Measurements from ENCODE around the gene DNTTIP2. TPM values are rescaled to one million over a fixed set of nuclear protein-coding genes. Genes with fewer than 3 reads are reported as not detected.

The DNTTIP2 gene
- total RNA-seq, 1 experiment from 2014 or later = 101 TPM

- H3K79me1 ChIP-seq (ENCODE audit: insufficient read depth, low read depth, low read length, poor library complexity, severe bottlenecking) = no peaks in the 10 kb centered on the region
- H3K18ac ChIP-seq (ENCODE audit: insufficient read length, low read depth, low read length) = no peak overlapping the region
- no peak overlapping the region for H2AFZ ChIP-seq (ENCODE audit: low read length)
- H2BK5ac ChIP-seq (ENCODE audit: insufficient read length, low read length) = no peak overlapping the region
- H3K79me2 ChIP-seq (ENCODE audit: insufficient read depth, low read length) = no peaks in the 10 kb centered on the region
- no peak overlapping the region for H4K91ac ChIP-seq (ENCODE audit: insufficient read length, low read depth, low read length)
- Mint-ChIP-seq H3K27me3 (ENCODE audit: low read depth) (no peaks in the 10 kb centered on the region), H3K4me3 (no peak overlapping the region), H3K27ac (no peak overlapping the region), H3K9me3 (no peaks in the 10 kb centered on the region), H3K4me1 (peaks cover 43 to 66% of the 10 kb centered on the region in 2 experiments), H3K36me3 (ENCODE audit: insufficient read depth in 1 of 3, low read depth in 3 of 3) (peaks cover 0 to 2% (median 0%) of the 10 kb centered on the region in 3 experiments; a peak in 2 of 7 replicates)
- no peak overlapping the region for H2BK15ac ChIP-seq (ENCODE audit: low read depth, low read length)
- peaks cover 17% of the 10 kb centered on the region for H3K4me1 ChIP-seq (ENCODE audit: insufficient read depth, low read length)
- H3K4me2 ChIP-seq (ENCODE audit: insufficient read depth, insufficient read length, low read length) = no peak overlapping the region
- no peak overlapping the region for H3K23ac ChIP-seq (ENCODE audit: insufficient read length, low read depth, low read length)
- H3K27ac ChIP-seq (ENCODE audit: insufficient read length, low read depth, low read length) = no peak overlapping the region
- no peak for DNase-seq
- no peak overlapping the region for H2BK12ac ChIP-seq (ENCODE audit: insufficient read length, low read depth, low read length)
- no peak overlapping the region for H2AK5ac ChIP-seq (ENCODE audit: insufficient read length, low read length)
- no peak for TF ChIP-seq CTCF (conservative IDR thresholded peaks at IDR 0.05)
- H4K5ac ChIP-seq (ENCODE audit: insufficient read length, low read depth, low read length) = no peak overlapping the region
- no peak overlapping the region for H4K8ac ChIP-seq (replicated peaks; ENCODE audit: insufficient read length, low read depth, low read length)
- no CpG with 5 or more reads among the region's 2 CpGs for WGBS (ENCODE audit: extremely low coverage, insufficient read length, low lambda C conversion rate)
- no peak overlapping the region for H2BK20ac ChIP-seq (ENCODE audit: low read depth, low read length, poor library complexity, severe bottlenecking)
- H3K9me3 ChIP-seq (ENCODE audit: control insufficient read depth, low read depth, low read length) = no peaks in the 10 kb centered on the region
- no peak overlapping the region for H3K14ac ChIP-seq (ENCODE audit: insufficient read depth, low read length)
- H3K23me2 ChIP-seq (ENCODE audit: insufficient read length, low read depth, low read length, poor library complexity, severe bottlenecking) = no peaks in the 10 kb centered on the region
- no peaks in the 10 kb centered on the region for H3K27me3 ChIP-seq (ENCODE audit: insufficient read depth, low read length)
- H3K9ac ChIP-seq (ENCODE audit: extremely low read depth, insufficient read length, low read length) = no peak overlapping the region
- H2BK120ac ChIP-seq (ENCODE audit: low read depth, low read length, poor library complexity, severe bottlenecking) = no peak overlapping the region
- H3K56ac ChIP-seq (ENCODE audit: insufficient read length, low read depth, low read length) = no peak overlapping the region
- no peak overlapping the region for H3T11ph ChIP-seq (ENCODE audit: low read length)
- H3K4ac ChIP-seq (ENCODE audit: low read depth, low read length) = no peak overlapping the region
- H4K20me1 ChIP-seq (ENCODE audit: control insufficient read depth, insufficient read depth, insufficient read length) = no peaks in the 10 kb centered on the region
Observed at GRCh38 chr1:93822730-93823425, 56.1 kb downstream of the DNTTIP2 start.

Measured in H9 (cell line).